SK-N-MC (cell line): Measurements from ENCODE around the gene FAM53B.

Experiments used
- EZH2 ChIP-seq: fragments of 200-600 bp; sonication (generic); IDR thresholded peaks from one replicate; pipeline ENCODE4 v1.6.1; 2017; ENCODE audit warnings: antibody characterized with exemption
- FOXP2 ChIP-seq: optimal IDR thresholded peaks from 2 replicates; pipeline ENCODE3; 2011; ENCODE audit warnings: mild to moderate bottlenecking, moderate library complexity; ENCODE audit not compliant: insufficient read depth; ENCODE audit errors: extremely low read length, control extremely low read depth
- POLR2AphosphoS5 ChIP-seq: IDR thresholded peaks from 2 replicates; pipeline ENCODE4 v1.6.1; 2012; ENCODE audit warnings: mild to moderate bottlenecking, low read depth, low read length, borderline replicate concordance

DNA sequence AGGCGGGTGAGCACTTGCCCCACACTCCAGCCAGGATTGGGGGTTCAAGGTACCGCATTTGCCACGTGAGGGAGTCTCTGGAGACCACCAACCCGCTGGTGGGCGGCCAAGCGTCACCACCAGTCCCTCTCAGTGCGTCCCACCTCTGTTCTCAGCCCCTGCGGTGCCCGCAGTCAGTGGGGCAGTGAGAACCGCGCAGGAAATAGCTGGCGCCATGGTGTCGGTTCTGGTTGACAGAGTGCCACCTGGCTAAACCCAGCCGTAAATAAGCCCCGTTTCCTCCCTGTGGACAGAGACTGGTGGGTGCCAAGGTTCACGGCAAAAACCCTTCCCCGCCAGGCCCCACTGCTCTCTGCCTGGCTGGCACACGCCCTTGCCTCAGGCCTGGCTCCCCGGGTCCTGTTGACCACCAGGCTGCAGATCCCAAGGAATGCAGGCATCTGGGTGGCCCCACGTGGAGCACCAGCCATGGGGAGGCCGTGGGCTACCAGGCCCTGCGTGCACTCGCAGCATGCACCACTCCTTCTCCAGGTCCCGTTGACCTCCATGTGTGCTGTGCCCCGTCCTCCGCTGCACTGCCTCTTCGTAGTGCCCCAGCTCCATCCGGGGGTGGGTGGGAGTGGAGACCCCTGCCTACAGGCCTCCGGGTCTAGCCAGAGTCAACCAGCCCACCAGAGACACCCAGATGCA is 142.6 kb downstream of the FAM53B start:
- no peak for TF ChIP-seq EZH2
- TF ChIP-seq POLR2AphosphoS5: no peak
- no peak for TF ChIP-seq FOXP2
